H1 (cell line): ENCODE results near the gene ANKRD11.

Experiments used
- BACH1 ChIP-seq: IDR thresholded peaks from 2 replicates; pipeline ENCODE4 v1.6.1; 2012; ENCODE audit warnings: low read length, improper control_type of control experiment
- CHD1 ChIP-seq: IDR thresholded peaks from 2 replicates; pipeline ENCODE4 v1.6.1; 2012; ENCODE audit warnings: low read depth, low read length, improper control_type of control experiment
- EP300 ChIP-seq, 2 experiments: IDR thresholded peaks; 1 replicate in 1 of 2; 2 replicates in 1 of 2; pipeline ENCODE4 v1.6.1; 2011 to 2012; ENCODE audit warnings: low read depth in 2 of 2, low read length in 2 of 2, mild to moderate bottlenecking in 2 of 2, borderline replicate concordance in 1 of 2, inconsistent platforms in 1 of 2, moderate library complexity in 1 of 2
- EZH2 ChIP-seq: fragments of 200-600 bp; sonication (generic); IDR thresholded peaks from 2 replicates; pipeline ENCODE4 v1.7.1; 2012; ENCODE audit warnings: low read depth, mild to moderate bottlenecking, moderate library complexity, low read length, inconsistent platforms; ENCODE audit not compliant: severe bottlenecking
- GABPA ChIP-seq: IDR thresholded peaks from 2 replicates; pipeline ENCODE4 v1.6.1; 2011; ENCODE audit warnings: mild to moderate bottlenecking, low read length, moderate library complexity, borderline replicate concordance; ENCODE audit not compliant: insufficient read depth
- KDM1A ChIP-seq: fragments of 200-600, 300-600 bp; sonication (generic); IDR thresholded peaks from 2 replicates; pipeline ENCODE4 v1.7.1; 2016; ENCODE audit warnings: mild to moderate bottlenecking, low read length, borderline replicate concordance
- POLR2A ChIP-seq, 2 experiments: IDR thresholded peaks; 1 replicate in 1 of 2; 2 replicates in 1 of 2; pipeline ENCODE4 v1.6.1; 2011; ENCODE audit warnings: low read depth in 2 of 2, low read length in 2 of 2, mild to moderate bottlenecking in 2 of 2; ENCODE audit errors: control extremely low read depth in 1 of 2
- SP4 ChIP-seq: IDR thresholded peaks from 2 replicates; pipeline ENCODE4 v1.6.1; 2012; ENCODE audit warnings: low read length, inconsistent platforms
- TF ChIP-seq, protein P1 (sequence below), 3 experiments: IDR thresholded peaks; 1 replicate in 2 of 3; 2 replicates in 1 of 3; pipeline versions ENCODE4 v1.5.1 to v1.6.1; 2011; ENCODE audit warnings: low read length in 3 of 3, mild to moderate bottlenecking in 3 of 3, inconsistent platforms in 2 of 3, low read depth in 1 of 3, moderate library complexity in 1 of 3; ENCODE audit not compliant: insufficient read depth in 1 of 3; ENCODE audit errors: control extremely low read depth in 1 of 3

DNA sequence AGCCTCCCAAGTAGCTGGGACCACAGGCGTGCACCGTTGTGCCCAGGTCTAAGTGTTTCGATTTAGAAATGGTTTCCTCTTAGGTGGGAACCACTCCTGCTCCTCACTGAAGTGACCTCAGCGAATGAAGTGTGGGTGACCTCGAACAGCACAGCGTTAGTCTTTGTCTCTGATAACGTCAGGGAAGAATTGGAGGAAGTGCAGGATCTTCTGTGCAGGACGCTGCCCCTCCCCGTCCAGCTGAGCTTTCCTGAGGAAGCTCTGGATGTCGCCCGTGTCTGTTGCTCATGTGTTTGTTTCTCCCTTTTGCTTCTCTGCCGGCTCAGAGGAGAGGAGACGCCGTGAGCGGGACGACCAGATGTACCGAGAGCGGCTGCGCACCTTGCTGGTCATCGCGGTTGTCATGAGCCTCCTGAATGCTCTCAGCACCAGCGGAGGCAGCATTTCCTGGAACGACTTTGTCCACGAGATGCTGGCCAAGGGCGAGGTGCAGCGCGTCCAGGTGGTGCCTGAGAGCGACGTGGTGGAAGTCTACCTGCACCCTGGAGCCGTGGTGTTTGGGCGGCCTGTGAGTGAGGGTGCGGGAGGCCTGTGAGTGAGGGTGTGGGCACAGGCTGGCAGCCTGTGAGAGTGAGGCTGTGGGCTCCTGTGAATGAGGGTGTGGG is 33.5 kb upstream of the ANKRD11 start:
- TF ChIP-seq, protein P1, sequence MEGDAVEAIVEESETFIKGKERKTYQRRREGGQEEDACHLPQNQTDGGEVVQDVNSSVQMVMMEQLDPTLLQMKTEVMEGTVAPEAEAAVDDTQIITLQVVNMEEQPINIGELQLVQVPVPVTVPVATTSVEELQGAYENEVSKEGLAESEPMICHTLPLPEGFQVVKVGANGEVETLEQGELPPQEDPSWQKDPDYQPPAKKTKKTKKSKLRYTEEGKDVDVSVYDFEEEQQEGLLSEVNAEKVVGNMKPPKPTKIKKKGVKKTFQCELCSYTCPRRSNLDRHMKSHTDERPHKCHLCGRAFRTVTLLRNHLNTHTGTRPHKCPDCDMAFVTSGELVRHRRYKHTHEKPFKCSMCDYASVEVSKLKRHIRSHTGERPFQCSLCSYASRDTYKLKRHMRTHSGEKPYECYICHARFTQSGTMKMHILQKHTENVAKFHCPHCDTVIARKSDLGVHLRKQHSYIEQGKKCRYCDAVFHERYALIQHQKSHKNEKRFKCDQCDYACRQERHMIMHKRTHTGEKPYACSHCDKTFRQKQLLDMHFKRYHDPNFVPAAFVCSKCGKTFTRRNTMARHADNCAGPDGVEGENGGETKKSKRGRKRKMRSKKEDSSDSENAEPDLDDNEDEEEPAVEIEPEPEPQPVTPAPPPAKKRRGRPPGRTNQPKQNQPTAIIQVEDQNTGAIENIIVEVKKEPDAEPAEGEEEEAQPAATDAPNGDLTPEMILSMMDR (IDR thresholded peaks at IDR 0.05; ENCODE audit: control extremely low read depth in 1 of 3, insufficient read depth in 1 of 3, low read depth in 1 of 3, low read length in 3 of 3), result no peak
- TF ChIP-seq CHD1, result no peak
- TF ChIP-seq POLR2A (IDR thresholded peaks at IDR 0.05; ENCODE audit: control extremely low read depth in 1 of 2, low read depth in 2 of 2, low read length in 2 of 2), result no peak
- no peak for TF ChIP-seq EZH2
- no peak for TF ChIP-seq EP300 (IDR thresholded peaks at IDR 0.05; ENCODE audit: borderline replicate concordance in 1 of 2, low read depth in 2 of 2, low read length in 2 of 2)
- no peak for TF ChIP-seq SP4
- TF ChIP-seq BACH1, result no peak
- no peak for TF ChIP-seq GABPA
- TF ChIP-seq KDM1A, result no peak
